Prostate gland (tissue), 2 donors: ENCODE results near the gene FLRT1.

Experiments
- POLR2A ChIP-seq: fragments of 450-650 bp; IDR thresholded peaks from one replicate; pipeline ENCODE4 v1.6.1; 2016; ENCODE audit warnings: antibody characterized with exemption, mild to moderate bottlenecking
- POLR2AphosphoS5 ChIP-seq: sonication (generic); formaldehyde crosslinking; IDR thresholded peaks from one replicate; pipeline ENCODE4 v1.6.1; 2017; ENCODE audit warnings: antibody characterized with exemption
- TF ChIP-seq, protein P1 (sequence below), 4 experiments: fragments of 200-600 bp in 2 of 4; fragments of 450-650 bp in 2 of 4; sonication (generic) in 2 of 4; IDR thresholded peaks; 1 replicate in 3 of 4; 2 replicates in 1 of 4; pipeline ENCODE4 v1.5.1; 2016 to 2019; ENCODE audit warnings: antibody characterized with exemption in 4 of 4, mild to moderate bottlenecking in 2 of 4, moderate library complexity in 2 of 4

DNA sequence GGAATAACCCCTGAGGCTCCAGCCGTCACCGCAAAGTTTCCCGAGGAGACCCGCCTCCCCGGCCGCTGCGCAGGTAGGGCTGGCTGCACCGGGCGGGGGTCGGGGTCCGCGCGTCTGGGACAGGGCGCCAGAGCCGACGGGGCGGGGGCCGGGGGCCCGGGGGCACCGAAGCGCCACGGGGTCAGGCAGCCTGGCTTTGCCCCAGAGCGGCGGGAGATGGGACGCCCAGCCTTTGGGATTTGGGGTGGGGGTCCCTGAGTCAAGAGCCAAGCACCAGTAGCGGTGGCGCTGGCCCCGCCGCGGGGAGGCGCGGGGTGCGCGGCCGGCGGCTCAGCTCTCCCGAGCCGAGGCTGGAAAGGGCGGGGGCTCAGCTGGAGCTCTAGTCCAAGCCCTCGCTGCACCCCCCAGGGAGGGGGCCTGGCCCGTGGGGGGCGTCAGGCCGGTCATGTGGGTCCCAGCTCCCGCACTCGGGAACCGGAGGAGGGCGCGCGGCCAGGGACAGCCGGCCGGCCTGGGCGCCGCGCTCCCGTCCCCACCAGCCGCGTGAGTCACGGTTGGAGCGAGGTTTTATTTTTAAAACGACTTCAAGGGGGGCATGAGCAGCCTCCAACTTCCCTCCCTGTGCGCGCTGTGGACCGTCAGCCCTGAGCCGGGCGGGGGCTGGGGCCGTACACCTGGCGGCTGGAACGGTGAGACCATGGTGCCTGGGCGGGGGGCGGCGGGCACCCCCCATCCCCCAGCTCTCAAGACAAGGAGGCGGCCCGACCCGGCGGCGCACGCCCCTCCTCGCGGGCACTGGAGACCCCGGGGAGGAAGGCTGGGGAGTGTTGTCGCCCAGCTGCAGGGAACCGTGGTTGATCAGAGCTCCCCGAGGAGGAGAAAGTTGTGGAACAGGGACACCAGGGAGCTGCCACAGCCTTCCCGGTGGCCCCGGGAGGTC, 626 bp downstream of the FLRT1 start:
- TF ChIP-seq, protein P1, sequence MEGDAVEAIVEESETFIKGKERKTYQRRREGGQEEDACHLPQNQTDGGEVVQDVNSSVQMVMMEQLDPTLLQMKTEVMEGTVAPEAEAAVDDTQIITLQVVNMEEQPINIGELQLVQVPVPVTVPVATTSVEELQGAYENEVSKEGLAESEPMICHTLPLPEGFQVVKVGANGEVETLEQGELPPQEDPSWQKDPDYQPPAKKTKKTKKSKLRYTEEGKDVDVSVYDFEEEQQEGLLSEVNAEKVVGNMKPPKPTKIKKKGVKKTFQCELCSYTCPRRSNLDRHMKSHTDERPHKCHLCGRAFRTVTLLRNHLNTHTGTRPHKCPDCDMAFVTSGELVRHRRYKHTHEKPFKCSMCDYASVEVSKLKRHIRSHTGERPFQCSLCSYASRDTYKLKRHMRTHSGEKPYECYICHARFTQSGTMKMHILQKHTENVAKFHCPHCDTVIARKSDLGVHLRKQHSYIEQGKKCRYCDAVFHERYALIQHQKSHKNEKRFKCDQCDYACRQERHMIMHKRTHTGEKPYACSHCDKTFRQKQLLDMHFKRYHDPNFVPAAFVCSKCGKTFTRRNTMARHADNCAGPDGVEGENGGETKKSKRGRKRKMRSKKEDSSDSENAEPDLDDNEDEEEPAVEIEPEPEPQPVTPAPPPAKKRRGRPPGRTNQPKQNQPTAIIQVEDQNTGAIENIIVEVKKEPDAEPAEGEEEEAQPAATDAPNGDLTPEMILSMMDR (IDR thresholded peaks at IDR 0.05) = peak in 1 of 4 experiments; percentile 2
- TF ChIP-seq POLR2AphosphoS5 (no peak), POLR2A (no peak)
